OCI-LY1 (cell line): ENCODE measurements around the gene PPP1R14C.

Source experiments
- EZH2 ChIP-seq: fragments of 200-600 bp; sonication (generic), shearing (Covaris generic); IDR thresholded peaks from 2 replicates; pipeline ENCODE4 v1.8.0; 2017; ENCODE audit warnings: borderline replicate concordance, mixed run types, mild to moderate bottlenecking, antibody characterized with exemption, low read length, moderate library complexity, mixed read lengths
- TF ChIP-seq, protein P1 (sequence below): fragments of 200-600 bp; sonication (generic), shearing (Covaris generic); IDR thresholded peaks from 2 replicates; pipeline ENCODE4 v1.5.1; 2017; ENCODE audit warnings: mild to moderate bottlenecking, antibody characterized with exemption, low read length, moderate library complexity, mixed read lengths

DNA sequence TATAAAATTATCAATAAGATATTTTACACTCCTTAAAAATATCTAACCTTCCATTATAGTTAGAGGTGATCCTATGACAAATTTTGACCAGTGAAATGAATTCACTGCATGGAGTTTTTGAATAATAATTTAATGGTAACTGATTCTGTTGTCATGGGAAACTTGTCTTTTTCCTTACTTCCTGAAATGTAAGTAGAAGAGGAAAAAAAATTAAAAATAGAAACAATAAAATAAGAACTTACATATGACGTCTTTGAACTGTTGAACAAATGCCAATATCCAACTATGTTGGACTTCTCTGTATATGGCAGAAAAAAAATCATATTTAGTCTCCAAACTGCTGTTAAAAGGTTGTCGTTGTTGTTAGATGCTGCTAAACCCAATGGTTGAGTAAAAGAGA lies 26.3 kb downstream of the PPP1R14C start:
- TF ChIP-seq, protein P1, sequence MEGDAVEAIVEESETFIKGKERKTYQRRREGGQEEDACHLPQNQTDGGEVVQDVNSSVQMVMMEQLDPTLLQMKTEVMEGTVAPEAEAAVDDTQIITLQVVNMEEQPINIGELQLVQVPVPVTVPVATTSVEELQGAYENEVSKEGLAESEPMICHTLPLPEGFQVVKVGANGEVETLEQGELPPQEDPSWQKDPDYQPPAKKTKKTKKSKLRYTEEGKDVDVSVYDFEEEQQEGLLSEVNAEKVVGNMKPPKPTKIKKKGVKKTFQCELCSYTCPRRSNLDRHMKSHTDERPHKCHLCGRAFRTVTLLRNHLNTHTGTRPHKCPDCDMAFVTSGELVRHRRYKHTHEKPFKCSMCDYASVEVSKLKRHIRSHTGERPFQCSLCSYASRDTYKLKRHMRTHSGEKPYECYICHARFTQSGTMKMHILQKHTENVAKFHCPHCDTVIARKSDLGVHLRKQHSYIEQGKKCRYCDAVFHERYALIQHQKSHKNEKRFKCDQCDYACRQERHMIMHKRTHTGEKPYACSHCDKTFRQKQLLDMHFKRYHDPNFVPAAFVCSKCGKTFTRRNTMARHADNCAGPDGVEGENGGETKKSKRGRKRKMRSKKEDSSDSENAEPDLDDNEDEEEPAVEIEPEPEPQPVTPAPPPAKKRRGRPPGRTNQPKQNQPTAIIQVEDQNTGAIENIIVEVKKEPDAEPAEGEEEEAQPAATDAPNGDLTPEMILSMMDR, result no peak
- TF ChIP-seq EZH2, result no peak
